ENCODE data around the gene OPN3. TPM values are rescaled to one million over a fixed set of nuclear protein-coding genes. Genes with fewer than 3 reads are reported as not detected.
A peak's percentile ranks its signal among the peaks of the same experiment; 100 is the strongest.

Gene OPN3
- polyA plus RNA-seq, 2 of the 4 experiments (the other 2 are of a cell fraction), result 41.0 to 144 TPM

DNA sequence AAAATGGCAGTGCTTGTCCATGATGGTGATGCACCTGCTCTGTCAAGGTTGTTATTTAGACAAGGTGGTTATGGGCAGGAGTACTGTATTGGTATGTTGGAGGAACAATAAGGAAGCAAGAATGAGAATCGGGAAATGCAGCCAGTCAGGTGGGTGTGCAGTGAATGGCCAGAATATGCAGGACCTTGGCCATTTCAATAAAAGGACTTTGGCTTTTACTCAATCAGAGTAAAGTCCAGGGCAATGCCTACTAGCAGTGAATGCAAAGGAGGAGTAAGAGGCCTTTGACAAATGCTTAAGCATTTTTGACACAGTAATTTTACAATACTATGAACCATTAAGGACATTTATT lies 2.4 kb upstream of the OPN3 start:
- H3K4me3 ChIP-seq, result no peak overlapping the region; the same call in 2 of the 3 replicates
- H3K9me3 ChIP-seq, result no peaks in the 10 kb centered on the region; the same call in 1 of the 3 replicates
- 61% methylated on average over 1 of the region's 1 CpG for WGBS (ENCODE audit: missing lambda C conversion rate)
- no peak for ATAC-seq
- H3K4me2 ChIP-seq, result peak overlapping the region; percentile 75
- no peak for FAIRE-seq
- H3K27ac ChIP-seq, result peak overlapping the region; percentile 89 to 98
- ChIA-PET POLR2A (no interaction called here), CTCF (interaction anchor here (0.6 to 1.0 kb wide), 3 partner anchors 10 to 192 kb away, joined by 3 read pairs; no protein-coding TSS in a partner anchor)
- TF ChIP-seq, protein P1, sequence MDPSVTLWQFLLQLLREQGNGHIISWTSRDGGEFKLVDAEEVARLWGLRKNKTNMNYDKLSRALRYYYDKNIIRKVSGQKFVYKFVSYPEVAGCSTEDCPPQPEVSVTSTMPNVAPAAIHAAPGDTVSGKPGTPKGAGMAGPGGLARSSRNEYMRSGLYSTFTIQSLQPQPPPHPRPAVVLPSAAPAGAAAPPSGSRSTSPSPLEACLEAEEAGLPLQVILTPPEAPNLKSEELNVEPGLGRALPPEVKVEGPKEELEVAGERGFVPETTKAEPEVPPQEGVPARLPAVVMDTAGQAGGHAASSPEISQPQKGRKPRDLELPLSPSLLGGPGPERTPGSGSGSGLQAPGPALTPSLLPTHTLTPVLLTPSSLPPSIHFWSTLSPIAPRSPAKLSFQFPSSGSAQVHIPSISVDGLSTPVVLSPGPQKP (IDR thresholded peaks at IDR 0.05; ENCODE audit: low read depth, low read length), result no peak
- H3K4me1 ChIP-seq, result peaks cover 26% of the 10 kb centered on the region
- no peak for DNase-seq (ENCODE audit: low read depth in 1 of 2, low spot score in 1 of 2)

DNA sequence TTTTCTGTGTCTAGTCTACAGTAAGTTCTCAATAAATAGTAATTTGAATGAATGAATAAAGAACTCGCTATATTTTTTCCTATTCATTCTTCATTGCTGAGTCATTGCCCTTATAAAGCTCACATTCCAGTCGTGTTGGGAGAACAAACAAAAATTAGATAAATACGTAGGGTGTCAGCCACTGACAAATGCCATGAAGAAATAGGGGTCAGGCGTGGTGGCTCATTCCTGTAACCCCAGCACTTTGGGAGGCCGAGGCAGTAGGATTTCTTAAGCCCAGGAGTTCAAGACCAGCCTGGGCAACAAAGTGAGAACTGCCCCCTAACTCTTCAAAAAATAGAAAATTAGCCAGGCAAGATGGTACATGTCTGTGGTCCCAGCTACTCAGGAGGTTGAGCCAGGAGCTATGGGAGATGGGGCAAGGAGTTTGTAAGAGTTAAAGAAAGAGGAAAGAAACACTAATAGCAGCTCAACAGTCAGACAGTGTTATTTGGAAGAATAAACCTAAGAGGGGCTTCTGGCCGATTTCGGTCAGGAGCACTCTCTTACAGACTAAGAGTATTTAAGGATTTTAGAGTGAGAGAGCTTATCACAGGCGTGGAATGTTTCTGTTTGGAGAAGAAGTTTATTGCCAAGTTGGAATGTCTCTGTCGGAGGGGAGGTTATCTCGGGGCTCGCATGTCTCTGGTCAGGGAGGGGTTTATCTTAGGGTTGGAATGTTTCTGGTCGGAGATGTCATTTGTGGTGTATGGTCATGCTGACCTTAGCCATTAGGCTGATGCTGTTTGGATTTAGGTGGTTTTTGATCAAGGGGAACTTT lies 1.8 kb upstream of the OPN3 start:
- FAIRE-seq, result peak; percentile 36
- 28% methylated on average over 12 of the region's 12 CpGs for WGBS (ENCODE audit: missing lambda C conversion rate)
- Histone ChIP-seq H3K9me3 (no peaks in the 10 kb centered on the region; the same call in 1 of the 3 replicates), H3K4me3 (no peak overlapping the region; the same call in 2 of the 3 replicates), H3K4me2 (peak overlapping the region; percentile 75), H3K27ac (peak overlapping the region; percentile 89 to 98), H3K4me1 (peaks cover 32% of the 10 kb centered on the region)
- ChIA-PET POLR2A (interaction anchor here (1.8 kb wide), 1 partner anchor 30 kb away, joined by 7 read pairs; no protein-coding TSS in a partner anchor), CTCF (interaction anchor here (0.7 to 2.3 kb wide), 6 partner anchors 11 to 37 kb away, joined by 3 to 11 read pairs (median 3); no protein-coding TSS in a partner anchor)
- ATAC-seq, result peak in 1 of 2 experiments; percentile 45; a peak in 3 of 6 replicates
- peak; percentile 77; the same call in 1 of the 2 replicates for TF ChIP-seq GATA3 (IDR thresholded peaks at IDR 0.05; ENCODE audit: borderline replicate concordance)
- peak; percentile 69 for TF ChIP-seq JUNB (IDR thresholded peaks at IDR 0.05)
- TF ChIP-seq EP300 (IDR thresholded peaks at IDR 0.05), result peak; percentile 56 to 62; a peak in 2 of 5 replicates
- peak; percentile 80 for TF ChIP-seq NFE2L2 (conservative IDR thresholded peaks at IDR 0.05; ENCODE audit: low read length)
- 0 out of 2 replicates have a peak, but pooled peaks have one; percentile 9 for TF ChIP-seq ZSCAN20 (CRISPR knock-in tag; IDR thresholded peaks at IDR 0.05)
- TF ChIP-seq CEBPB (IDR thresholded peaks at IDR 0.05), result peak; percentile 56 to 84; a peak in 3 of 4 replicates
- no peak for TF ChIP-seq RARB (CRISPR knock-in tag; IDR thresholded peaks at IDR 0.05)
- TF ChIP-seq SMC3 (IDR thresholded peaks at IDR 0.05), result no peak
- TF ChIP-seq RNF2 (IDR thresholded peaks at IDR 0.05; ENCODE audit: borderline replicate concordance, low read depth), result no peak
- no peak for TF ChIP-seq JUN (IDR thresholded peaks at IDR 0.05)
- TF ChIP-seq, protein P2, sequence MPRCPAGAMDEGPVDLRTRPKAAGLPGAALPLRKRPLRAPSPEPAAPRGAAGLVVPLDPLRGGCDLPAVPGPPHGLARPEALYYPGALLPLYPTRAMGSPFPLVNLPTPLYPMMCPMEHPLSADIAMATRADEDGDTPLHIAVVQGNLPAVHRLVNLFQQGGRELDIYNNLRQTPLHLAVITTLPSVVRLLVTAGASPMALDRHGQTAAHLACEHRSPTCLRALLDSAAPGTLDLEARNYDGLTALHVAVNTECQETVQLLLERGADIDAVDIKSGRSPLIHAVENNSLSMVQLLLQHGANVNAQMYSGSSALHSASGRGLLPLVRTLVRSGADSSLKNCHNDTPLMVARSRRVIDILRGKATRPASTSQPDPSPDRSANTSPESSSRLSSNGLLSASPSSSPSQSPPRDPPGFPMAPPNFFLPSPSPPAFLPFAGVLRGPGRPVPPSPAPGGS (IDR thresholded peaks at IDR 0.05), result peak; percentile 36; the same call in 1 of the 3 replicates
- no peak for TF ChIP-seq FOSB (CRISPR knock-in tag; IDR thresholded peaks at IDR 0.05)
- no peak for TF ChIP-seq CBX2 (IDR thresholded peaks at IDR 0.05; ENCODE audit: borderline replicate concordance, low read depth)
- peak in 1 of 2 experiments; percentile 15; a peak in 1 of 5 replicates for TF ChIP-seq RAD21 (conservative IDR thresholded peaks at IDR 0.05 in 1 of 2, IDR thresholded peaks at IDR 0.05 in 1 of 2)
- TF ChIP-seq HOXB5 (CRISPR knock-in tag; IDR thresholded peaks at IDR 0.05), result peak; percentile 76; the same call in 1 of the 2 replicates
- TF ChIP-seq, protein P3, sequence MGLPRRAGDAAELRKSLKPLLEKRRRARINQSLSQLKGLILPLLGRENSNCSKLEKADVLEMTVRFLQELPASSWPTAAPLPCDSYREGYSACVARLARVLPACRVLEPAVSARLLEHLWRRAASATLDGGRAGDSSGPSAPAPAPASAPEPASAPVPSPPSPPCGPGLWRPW (IDR thresholded peaks at IDR 0.05), result peak; percentile 56; the same call in 1 of the 2 replicates
- peak; percentile 93 for TF ChIP-seq MAFK (IDR thresholded peaks at IDR 0.05; ENCODE audit: partially characterized antibody)
- peak; percentile 59; the same call in 1 of the 2 replicates for TF ChIP-seq FOSL2 (IDR thresholded peaks at IDR 0.05)
- peak; percentile 87 for TF ChIP-seq FOSL2 (CRISPR knock-in tag; IDR thresholded peaks at IDR 0.05)
- TF ChIP-seq, protein P4, sequence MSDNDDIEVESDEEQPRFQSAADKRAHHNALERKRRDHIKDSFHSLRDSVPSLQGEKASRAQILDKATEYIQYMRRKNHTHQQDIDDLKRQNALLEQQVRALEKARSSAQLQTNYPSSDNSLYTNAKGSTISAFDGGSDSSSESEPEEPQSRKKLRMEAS (IDR thresholded peaks at IDR 0.05), result peak; percentile 66; the same call in 1 of the 2 replicates
- peak; percentile 59 to 90 for DNase-seq (ENCODE audit: low read depth in 1 of 2, low spot score in 1 of 2)
